LNCAP (cell line): ENCODE measurements around the gene MILR1.

Source experiments
- CTCF ChIP-seq: fragments of 450-650 bp; IDR thresholded peaks from 2 replicates; pipeline ENCODE4 v1.5.1; 2017; ENCODE audit warnings: mild to moderate bottlenecking

Gene MILR1

GRCh38 chr17:64437944-64438525, 10.9 kb upstream of the MILR1 start:
- no peak for TF ChIP-seq CTCF

GRCh38 chr17:64439956-64440355, 9.0 kb upstream of the MILR1 start:
- TF ChIP-seq CTCF: no peak

- no peak for TF ChIP-seq CTCF
Measured at GRCh38 chr17:64441772-64442540, 7.0 kb upstream of the MILR1 start.

- TF ChIP-seq CTCF: no peak
Measured at GRCh38 chr17:64442541-64442971, 6.4 kb upstream of the MILR1 start.

GRCh38 chr17:64443086-64443760, 5.7 kb upstream of the MILR1 start:
- no peak for TF ChIP-seq CTCF

GRCh38 chr17:64447526-64447925, 1.4 kb upstream of the MILR1 start:
- TF ChIP-seq CTCF: no peak

- TF ChIP-seq CTCF: no peak
Measured at GRCh38 chr17:64449545-64449944, 630 bp downstream of the MILR1 start.
